GM19351 (cell line): Measurements from ENCODE around the gene SEH1L.
"Not testable (repeated sequence)": the region's sequence is repeated elsewhere in the genome, so short reads cannot be mapped to it uniquely, and the experiment has no call there.

Source experiments
- ATAC-seq: cut with Tn5 transposase; IDR thresholded peaks from one replicate; pipeline ENCODE4 v1.9.1; 2021; ENCODE audit warnings: mild to moderate bottlenecking, moderate library complexity; ENCODE audit not compliant: unreplicated experiment

Gene SEH1L, protein sequence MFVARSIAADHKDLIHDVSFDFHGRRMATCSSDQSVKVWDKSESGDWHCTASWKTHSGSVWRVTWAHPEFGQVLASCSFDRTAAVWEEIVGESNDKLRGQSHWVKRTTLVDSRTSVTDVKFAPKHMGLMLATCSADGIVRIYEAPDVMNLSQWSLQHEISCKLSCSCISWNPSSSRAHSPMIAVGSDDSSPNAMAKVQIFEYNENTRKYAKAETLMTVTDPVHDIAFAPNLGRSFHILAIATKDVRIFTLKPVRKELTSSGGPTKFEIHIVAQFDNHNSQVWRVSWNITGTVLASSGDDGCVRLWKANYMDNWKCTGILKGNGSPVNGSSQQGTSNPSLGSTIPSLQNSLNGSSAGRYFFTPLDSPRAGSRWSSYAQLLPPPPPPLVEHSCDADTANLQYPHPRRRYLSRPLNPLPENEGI

DNA sequence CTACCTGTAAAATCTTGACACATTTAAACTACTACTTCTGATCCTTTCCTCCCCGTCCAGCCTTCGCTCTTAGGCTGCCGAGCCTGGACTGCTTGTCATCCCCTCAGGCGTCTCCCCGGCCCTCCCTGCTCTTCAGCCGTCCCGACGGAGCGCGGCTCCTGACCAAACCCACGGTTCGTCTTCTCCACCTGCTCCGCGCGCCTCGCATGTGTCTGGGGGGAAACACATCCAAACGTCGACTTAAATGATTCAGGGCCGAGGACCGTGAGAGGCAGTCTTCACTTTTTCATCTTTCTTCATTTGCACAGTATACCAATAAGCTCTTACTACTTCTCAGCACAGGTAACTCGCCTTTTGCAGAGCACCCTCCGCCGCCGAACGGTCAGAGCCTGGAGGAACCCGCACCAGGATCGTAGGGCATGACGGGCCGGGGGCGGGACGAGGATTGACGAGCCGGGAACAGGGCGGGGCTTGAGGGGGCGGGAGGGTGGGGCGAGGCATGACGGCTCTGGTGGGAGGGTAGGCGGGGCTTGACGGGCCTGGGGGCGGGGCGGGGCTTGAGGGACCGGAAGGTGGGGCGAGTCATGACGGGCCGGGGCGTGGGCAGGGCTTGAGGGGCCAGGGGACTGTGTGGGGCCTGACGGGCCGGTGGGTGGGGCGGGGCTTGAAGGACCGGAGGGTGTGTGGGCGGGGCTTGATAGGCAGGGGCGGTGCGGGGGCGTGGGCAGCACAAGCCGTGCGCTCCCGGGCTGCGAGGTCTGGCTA is at the start of gene SEH1L:
TSS of gene SEH1L (plus strand) at position 727 of the 765 bp plus-strand sequence. CDS start 111 bp downstream, outside the sequence.
- peak; percentile 65 for ATAC-seq

DNA sequence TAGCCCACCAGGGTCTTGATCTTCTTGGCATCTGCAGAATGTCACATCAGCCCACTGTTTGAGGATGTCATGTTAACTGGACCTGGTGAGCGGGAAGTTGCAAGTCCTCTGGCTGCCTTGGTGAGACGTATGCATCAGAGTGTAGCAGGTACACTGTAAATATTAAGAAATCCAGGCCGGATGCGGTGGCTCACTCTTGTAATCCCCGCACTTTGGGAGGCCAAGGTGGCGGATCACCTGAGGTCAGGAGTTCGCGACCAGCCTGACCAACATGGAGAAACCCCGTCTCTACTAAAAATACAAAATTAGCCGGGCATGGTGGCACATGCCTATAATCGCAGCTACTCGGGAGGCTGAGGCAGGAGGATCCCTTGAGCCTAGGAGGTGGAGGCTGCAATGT is 46.6 kb upstream of the SEH1L start:
- ATAC-seq, result not testable (repeated sequence)

DNA sequence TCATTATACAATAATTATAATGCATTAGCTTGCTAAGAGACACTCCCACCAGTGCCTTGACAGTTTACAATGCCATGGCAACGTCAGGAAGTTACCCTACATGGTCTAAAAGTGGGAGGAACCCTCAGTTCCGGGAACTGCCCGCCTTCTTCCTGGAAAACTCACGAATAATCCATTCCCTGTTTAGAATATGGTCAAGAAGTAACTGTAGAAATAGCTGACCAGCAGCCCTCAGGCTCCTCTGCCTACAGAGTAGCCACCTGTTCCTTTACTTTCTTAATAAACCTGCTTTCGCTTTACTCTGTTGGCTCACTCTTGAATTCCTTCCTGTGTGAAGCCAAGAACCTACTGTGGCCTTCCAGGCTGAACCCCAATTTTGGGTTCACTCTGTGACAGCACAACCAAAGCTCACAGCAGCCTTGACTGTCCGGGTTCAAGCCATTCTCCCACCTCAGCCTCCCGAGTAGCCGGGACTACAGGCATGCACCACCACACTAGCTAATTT is 43.7 kb upstream of the SEH1L start:
- ATAC-seq, result no peak

DNA sequence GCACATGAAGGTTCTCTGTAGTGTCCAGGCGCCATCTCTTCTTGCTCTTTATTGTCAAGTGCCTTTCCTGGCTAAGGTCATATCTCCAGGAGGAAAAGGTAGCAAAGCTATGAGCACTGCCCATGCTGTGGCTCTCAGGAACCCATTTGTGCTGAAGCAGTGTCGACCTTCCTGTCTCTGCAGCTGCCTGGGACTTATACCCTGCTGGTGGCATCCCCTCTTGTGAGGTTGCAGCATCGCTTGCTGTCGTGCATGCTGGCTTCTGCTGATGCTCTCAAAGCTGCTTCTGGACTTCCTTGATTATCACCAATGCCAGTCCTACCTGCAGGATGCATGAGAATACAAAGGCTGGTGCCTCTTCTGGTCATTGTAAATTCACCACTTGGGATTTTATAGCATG is 41.7 kb upstream of the SEH1L start:
- ATAC-seq, result no peak

DNA sequence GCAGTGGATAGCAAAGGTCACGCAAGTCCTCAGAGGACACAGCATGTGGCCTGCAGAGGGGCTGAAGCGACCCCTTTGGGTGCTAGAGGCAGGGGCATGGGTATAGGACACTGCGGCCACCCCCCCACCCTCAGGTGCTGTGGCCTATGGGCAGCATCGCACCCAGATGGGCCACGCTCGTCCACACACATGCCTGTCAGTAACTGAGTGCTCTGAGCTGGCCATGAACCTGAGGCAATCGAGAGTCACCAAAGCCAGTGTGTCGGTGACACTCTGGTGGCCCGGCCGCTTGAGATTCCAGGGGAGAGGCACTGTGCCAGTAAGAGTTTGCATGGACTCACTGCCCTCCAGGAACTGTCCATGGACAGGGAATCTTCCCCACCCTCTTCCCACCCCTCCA is 41.0 kb upstream of the SEH1L start:
- no peak for ATAC-seq

DNA sequence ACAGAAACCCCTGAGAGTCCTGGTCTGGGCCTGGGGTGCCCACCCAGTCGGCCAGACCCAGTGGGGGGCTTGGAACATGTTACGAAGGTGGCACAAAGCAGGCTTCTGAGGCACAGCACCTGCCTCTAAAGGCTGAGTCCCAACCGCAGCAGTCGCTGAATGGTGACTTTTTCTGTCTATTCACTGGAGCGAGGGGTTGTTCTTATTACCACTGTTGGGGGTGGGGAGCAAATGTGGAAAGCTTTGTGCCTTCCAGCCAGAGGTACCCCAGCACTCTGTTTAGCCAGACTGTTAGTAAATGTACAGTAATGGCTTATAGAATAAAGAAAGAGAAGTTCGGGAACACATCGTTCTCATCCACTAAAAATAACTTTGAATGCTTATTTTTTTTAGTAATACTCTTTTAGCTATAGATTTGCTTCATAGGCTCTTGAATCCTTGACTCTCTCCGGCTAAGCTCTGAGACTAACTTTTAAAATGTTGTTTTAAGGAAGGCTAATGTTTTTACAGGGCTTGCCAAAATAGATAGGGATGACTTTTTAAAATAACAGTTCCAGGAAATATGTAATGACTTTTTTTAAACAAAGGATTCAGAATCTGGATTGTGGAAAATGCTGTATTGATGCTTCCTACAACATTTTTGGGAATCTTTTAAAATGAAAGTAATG is 40.4 kb upstream of the SEH1L start:
- no peak for ATAC-seq

DNA sequence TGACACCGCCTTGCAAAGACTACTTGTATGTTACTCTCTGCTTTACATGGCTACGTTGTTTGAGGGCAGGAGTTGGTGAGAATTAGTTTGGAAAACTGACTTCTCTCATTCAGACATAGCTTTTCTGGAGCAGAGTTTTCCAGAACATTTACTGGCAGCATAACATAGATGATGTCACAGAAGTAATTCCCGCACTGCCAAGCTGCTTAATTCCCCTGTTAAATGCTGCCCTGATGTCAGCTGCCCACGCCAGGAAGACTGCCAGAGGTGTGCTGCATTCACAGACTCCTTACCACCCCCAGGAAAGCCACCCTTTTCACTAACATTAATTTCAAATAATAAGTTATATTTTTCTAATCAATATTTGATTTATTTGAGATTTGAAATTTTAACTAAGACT is 39.1 kb upstream of the SEH1L start:
- no peak for ATAC-seq

DNA sequence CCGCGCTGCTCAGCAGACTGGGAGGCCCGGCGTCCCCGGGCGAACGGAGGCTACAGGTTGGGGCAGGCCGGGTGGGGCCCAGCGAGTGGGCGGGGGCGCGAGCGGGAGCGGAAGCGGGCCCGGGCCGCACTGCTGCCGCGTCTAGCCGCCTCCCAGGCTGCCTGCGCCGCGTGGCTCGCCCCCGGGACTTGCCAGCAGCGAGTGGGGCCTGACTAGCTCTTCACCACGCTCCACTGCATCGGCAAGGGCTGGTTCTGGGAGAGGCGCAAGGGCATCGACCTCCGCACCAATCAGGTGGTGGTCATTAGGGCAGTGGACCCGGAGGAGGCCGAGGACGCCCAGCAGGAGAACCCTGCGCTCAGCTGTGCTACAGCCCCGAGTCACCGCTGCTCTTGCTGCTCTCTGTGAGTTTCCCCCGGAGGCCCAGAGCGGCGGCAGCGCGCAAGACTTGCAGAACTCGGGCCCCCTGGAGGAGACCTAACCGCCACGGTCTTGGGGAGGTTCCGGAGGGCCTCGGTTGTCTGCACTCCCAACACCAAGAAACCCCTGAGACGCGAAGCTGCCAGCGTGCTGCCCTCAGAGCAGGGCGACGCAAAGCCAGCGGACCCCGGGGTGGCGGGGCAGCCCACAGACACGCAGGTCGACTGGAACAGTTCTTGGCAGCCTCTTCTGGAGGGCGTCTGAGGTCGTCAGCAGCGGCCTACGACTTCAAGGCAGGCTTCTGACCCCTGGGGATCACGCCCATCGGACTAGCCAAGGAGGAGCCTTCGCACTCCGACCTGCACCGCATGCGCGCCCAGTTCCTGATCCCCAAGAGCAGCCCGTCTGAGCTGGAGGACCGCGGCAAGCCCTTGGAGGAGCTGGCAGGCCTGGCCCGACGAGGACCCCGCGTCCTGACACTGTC is 36.5 kb upstream of the SEH1L start:
- ATAC-seq, result no peak

DNA sequence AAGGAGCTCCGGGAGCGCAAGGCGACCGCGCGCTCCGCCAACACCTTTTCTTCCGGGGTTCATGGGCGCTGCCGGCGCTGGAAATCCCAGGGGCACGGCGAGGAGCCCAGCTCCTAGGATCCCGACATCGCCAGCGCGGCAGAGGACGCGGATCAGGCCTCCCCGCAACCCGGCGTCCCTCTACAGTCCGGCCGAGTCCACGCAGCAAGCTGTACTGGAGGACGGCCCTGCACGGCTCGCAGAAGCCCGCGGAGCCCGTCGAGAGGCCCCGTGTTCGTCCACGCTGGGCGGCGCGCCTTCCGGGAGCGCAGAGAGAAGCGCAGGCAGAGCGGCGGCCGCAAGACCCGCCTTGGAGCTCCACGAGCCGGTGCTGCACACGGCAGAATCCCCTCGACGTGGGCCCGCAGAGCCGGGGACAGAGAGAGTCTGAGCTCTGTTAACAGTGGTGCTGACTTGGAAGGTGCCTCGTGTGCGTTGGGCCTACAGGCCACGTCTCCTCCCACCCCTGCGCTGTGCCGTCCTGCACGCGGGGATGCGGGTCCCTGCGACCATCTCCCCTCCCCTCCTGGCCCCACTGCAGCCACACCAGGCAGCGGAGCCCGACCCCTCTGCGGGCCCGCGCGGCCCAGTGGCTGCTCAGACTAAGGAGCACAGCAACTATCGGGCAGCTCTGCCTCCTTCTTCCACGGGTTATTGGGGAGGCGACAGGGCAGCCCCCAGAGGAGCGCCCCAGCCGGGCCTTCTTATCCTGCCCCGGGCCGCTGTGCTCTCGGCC is 35.7 kb upstream of the SEH1L start:
- no peak for ATAC-seq

DNA sequence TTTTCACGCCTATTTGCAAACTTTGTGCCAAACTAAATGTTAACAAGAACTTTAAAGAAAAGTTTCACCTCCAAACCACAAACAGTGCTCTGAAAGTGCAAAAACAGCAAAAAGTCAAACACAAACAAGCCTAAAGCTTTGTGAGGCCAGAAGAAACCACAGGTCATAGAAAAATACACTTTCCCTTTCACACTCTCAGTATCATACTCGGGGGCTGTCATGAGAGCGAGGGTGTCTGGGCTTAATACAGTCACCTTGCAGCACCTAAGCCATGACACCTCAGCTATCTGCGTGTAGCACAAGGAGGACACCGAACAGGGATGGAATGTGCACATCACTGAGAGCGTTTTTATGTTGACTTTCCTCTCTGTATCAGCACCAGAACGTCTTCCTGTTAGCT is 26.6 kb upstream of the SEH1L start:
- peak; percentile 82 for ATAC-seq

DNA sequence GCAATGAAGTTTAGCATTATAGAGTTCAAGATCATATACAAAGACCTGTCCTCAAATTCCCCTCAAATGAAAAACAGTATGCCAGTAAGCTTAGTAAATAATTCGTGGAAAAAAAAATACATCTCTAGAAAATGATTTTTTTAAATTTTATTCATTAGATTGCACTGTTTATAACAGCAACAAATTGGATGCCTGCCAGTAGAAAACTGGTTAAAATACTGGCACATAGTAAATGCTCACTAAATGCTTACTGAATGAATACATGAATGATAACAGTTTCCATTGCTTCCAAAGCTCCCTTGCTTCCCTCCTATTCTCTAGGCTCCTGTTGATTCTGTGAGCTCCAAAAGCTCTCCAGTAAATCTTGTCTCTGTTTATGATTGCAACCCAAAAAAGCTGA is 25.5 kb upstream of the SEH1L start:
- ATAC-seq, result no peak

DNA sequence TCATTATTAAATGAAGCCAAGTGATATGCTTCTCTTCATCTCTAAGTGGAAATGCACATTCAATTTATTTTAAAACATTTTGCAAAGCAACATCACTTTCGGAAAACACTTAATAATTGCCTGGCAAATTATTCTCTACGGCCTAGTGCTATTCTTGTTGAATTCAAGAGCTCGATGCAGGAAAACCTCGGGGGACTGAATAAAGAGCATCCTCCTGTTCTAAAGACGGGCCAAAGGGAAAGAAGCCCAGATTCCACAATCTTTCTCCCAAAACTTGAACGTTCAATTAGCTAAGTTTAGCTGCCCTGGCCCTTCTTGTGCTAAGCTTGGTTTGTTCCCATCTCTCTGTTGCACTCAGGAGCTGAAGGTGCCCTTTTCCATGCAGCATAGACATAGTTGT is 23.2 kb upstream of the SEH1L start:
- ATAC-seq, result no peak

DNA sequence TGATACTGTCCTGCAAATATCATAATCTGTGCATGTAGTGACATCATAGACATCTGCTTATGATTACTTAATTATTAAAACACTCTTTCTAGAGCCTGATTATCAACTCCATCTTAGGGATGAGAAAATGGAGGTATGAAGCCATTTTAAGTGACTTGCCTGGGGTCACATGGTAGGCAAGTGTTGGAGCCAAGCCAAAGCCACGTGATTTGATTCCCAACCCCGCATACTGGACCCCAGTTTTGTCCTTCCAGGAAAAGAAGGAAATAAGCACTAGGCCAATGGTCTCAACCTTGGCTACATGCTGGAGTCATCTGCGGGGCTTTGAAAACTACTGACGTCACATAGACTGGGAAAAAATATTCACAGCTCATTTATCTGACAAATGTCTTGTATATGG is 19.6 kb upstream of the SEH1L start:
- ATAC-seq, result no peak

DNA sequence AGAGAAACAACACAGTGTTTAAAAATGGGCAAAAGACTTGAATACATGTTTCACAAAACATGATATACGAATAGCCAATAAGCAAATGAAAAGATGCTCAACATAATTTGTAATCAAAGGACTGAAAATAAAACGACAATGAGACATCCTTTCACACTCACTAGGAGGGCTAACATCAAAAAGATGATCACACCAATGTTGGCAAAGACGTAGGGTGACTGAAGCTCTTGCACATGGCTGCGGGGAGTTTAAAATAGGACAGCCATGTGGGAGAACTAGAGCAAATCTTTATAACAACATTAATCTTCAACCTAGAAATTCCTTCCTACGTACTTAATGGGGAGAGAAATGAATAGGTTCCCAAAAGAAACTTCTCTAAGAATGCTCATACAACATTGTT is 19.2 kb upstream of the SEH1L start:
- no peak for ATAC-seq

DNA sequence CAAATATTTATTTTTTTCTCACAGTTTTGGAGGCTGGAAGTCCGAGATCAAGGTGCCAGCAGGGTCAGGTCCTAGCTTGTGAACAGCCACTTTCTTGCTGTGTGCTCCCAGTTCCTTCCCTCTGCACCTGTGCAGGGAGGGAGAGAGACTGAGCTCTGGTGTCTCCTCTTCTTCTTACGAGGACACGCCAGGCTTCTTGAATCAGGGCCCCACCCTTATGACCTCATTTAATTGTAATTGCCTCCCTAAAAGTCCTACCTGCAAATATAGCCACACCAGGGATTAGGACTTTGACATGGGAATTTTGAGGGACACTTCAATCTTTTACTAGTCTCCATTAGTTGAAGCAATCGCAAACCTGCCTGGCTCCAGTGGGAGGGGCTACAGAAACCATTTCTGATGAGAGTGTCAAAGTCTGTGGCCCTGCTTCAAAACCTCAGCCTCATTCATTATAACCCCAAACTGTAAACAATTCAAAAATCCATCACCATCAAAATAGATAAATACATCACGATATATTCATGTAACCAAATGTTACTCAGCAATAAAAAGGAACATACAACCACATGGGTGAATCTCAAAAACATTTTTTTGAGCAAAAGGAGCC is 18.2 kb upstream of the SEH1L start:
- no peak for ATAC-seq

DNA sequence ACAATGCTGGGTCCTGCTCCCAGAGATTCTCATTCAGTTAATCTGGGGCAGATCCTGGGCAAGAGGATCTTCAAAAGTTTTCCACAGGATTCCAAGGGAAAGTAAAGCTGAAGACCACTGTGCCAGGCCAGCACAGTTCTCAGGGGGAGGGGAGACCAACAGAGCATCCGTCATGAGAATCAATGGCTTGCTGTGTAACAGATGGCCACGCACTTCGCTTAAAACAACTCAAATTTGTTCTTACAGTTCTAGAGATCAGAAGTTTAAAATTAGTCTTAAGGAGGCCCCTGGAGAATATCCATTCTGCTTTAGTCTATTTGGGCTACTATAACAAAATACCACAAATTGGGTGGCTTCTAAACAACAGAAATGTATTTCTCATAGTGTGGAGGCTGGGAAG is 17.4 kb upstream of the SEH1L start:
- ATAC-seq, result no peak

DNA sequence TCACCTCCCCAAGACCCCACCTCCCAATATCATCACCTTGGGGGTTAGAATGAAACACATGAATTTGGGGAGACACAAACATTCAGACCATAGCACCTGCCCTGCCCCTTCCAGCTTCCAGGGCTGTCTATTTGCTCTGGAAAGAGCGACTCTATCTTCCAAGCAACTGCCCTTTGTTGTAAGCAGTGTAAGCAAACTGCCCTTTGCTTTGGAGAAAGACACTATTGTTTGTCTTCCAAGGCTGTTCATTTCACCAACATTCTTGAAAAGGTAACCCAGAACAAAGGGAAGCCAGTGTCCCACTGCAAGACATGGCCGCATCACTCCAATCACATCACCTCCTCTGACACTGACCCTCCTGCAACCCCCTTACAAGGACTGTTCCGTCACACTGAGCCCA is 16.9 kb upstream of the SEH1L start:
- no peak for ATAC-seq

DNA sequence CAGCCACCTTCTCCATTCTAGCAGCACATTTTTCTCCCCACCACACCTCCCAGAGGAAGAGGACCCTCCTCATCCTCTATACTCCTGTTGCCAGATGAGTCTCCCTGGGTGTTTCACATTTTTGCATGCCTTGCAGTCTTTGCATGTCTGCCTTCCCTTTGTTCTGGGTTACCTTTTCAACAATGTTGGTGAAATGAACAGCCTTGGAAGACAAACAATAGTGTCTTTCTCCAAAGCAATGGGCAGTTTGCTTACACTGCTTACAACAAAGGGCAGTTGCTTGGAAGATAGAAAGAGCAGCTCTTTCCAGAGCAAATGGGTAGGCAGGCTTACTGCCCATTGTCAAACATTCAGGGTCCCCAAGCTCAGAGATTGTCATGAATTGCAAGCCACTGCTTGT is 14.5 kb upstream of the SEH1L start:
- no peak for ATAC-seq

DNA sequence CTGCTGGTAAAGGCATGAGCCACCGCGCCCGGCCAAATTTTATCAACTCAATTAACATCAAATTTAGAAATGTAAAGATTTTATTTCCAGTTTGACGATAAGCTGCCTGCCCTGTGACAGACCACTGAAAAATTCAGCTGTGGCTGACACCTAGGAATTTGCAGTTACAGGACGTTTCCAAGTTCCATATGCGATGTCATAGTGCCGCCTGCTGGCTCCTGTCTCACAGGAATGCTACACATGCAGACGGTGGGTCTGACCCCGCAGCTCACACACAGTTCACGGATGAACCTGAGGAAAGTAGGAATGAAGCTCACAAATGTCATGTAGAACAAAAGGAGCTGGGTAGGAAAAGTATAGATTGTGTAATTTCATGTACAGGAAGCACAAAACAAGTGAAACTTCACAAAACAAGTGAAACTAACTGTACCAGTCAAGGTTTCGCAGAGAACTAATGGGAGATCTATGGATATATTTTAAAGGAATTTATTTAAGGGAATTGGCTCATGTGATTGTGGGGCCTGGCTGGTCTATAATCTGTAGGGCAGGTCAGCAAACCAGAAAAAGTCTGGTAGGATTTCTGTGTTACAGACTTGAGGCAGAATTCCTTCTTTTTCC is 13.2 kb upstream of the SEH1L start:
- ATAC-seq, result no peak
